GM19025 (cell line): ENCODE data around the gene RSPH10B2.
"Not testable (repeated sequence)": the region's sequence is repeated elsewhere in the genome, so short reads cannot be mapped to it uniquely, and the experiment has no call there.

Experiments used
- ATAC-seq: cut with Tn5 transposase; IDR thresholded peaks from one replicate; pipeline ENCODE4 v1.9.1; 2021; ENCODE audit warnings: mild to moderate bottlenecking, low read depth, moderate library complexity; ENCODE audit not compliant: unreplicated experiment

The RSPH10B2 gene

DNA sequence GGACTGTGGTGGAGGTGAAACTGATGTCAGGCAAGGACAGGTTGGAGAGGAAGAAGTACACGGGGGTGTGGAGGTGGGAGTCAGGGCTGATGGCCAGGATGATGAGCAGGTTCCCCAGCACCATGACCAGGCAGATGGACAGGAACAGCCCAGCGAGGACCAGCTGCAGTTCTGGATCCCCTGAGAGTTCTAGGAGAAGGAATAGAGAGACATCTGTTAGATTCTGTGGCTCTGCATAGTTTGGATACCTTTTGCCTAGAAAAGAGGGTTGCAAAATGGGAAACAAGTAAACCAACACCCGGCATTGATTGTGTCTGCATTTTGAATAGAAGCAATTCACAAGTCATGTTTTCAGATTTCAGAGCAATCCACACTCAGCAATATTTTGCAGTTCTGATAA, 81.6 kb downstream of the RSPH10B2 start:
- not testable (repeated sequence) for ATAC-seq

- not testable (repeated sequence) for ATAC-seq
These were observed 83.2 kb downstream of the RSPH10B2 start for GRCh38 chr7:6837081-6837480.

GRCh38 chr7:6842278-6842921, 88.5 kb downstream of the RSPH10B2 start:
- not testable (repeated sequence) for ATAC-seq

DNA sequence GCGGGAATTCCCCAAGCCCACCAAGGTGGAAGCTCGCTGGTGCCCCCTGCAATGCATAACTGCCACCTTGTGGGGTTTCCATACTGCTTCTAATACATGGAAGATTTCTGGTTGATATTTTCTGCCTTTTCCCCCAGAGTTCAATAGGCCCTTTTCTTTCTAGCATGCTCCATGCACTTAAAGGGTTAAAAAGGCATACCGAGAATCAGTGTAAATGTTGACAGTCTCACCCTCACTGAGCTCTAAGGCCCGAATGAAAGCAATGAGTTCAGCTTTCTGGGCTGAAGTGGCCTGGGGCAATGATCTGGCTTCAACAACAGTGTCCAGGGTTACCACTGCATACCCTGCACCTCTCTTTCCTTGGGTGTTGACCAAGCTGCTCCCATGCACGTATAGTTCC, 89.2 kb downstream of the RSPH10B2 start:
- ATAC-seq: not testable (repeated sequence)

GRCh38 chr7:6843654-6844053, 89.8 kb downstream of the RSPH10B2 start:
- ATAC-seq: not testable (repeated sequence)

DNA sequence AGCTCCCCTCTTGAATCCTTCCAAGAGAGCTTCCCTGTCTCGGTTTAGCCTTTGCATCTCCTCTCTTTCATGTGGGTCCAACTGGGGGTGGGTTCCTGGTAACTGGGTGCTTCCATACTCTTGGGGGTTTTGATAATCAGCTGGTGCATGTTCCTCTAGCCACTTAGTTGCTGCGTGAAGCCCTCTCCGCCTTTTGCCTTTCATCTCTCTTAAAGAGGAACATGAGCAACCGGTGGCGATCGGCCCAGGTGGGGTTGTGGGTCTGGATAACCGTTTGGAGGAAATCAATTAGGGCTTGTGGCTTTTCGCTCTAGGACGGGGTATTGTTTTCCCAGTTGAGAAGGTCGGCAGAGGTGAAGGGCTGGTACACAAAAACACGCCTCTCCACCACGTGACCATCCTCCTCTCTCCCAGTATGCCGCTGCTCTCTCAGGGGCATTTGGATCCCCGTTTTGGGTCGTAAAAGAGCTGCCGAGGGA, 92.1 kb downstream of the RSPH10B2 start:
- ATAC-seq: not testable (repeated sequence)

- ATAC-seq: not testable (repeated sequence)
These were observed 93.8 kb downstream of the RSPH10B2 start for GRCh38 chr7:6847751-6848150.
